GM18858 (cell line): ENCODE data around the gene HBE1.
"Not testable (repeated sequence)": the region's sequence is repeated elsewhere in the genome, so short reads cannot be mapped to it uniquely, and the experiment has no call there.

Experiments used
- ATAC-seq: cut with Tn5 transposase; IDR thresholded peaks from one replicate; pipeline ENCODE4 v1.9.1; 2021; ENCODE audit not compliant: unreplicated experiment

Gene HBE1

GRCh38 chr11:5269715-5270147 is at the start of gene HBE1:
Gene HBE1, minus strand, starts transcription at chr11:5269945. Its CDS starts 55 bp downstream, at chr11:5269890.
- no peak for ATAC-seq

- ATAC-seq = no peak
Observed at GRCh38 chr11:5317292-5317691, 47.5 kb upstream of the HBE1 start.

DNA sequence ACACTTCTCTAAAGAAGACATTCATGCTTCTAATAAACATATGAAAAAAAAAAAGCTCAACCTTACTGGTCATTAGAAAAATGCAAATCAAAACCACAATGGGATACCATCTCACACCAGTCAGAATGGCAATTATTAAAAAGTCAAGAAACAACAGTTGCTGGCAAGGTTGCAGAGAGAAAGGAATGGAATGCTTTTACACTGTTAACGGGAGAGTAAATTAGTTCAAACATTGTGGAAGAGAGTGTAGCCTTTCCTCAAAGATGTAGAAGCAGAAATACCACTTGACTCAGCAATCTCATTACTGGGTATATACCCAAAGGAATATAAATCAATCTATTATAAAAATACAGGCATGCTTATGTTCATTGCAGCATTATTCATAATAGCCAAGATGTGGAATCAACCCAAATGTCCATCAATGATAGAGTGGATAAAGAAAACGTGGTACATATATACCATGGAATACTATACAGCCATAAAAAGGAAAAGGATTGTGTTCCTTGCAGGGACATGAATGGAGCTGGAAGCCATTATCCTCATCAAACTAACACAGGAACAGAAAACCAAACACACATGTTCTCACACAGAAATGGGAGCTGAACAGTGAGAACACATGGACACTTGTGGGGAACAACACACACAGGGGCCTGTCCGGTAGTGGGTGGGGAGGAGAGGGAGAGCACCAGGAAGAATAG is 43.7 kb upstream of the HBE1 start:
- not testable (repeated sequence) for ATAC-seq

- ATAC-seq = no peak
Observed at GRCh38 chr11:5310423-5310822, 40.7 kb upstream of the HBE1 start.

DNA sequence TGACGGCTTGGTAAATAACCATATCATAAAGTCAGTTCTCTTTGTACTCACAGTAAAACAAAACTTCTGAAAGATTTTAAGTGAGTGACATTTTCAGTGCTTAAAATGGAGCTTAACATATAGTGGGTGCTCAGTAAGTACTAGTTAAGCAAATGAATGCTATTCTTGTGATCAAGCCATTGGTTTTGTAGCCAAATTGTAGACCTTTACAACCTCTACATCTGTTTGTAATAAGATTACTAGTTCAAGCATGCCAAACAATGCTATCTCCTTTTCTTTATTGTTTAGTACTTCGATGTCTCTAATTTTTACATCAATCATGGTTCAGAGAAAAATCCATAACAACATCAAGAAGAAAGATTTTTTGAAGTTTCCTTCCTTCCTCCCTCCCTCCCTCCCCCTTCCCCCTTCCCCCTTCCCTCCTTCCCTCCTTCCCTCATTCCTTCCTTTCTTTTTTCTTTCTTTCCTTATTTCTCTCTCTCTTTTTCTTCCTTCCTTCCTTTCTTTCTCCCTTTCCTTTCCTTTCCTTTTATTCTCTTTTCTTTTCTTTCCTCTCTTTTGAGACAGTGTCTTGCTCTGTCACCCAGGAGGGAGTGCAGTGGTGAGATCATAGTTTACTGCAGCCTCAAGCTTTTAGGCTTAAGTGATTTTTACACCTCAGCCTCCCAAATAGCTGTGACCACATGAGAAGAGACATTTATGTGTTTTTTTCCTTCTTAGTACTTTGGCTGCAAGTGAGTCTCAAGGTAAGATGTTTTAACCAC is 37.7 kb upstream of the HBE1 start:
- no peak for ATAC-seq

DNA sequence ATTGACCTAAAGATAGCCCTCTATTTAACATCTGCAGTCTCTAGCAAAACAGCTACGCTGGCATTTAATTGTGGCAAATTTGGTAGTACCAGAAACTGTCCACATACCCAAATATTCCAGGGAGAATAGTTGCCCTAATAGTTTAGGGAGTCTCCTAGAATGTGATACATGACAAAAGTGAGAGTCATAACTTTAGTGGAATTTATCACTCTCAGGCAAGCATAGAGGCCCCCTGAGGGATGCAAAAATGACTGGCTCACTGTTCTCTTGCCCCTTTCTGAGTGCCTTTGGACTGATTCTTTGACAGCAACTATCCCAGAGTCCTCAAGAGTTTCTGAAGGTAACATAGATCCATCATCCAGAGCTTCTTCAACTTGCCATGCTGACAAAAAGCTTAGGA is 34.3 kb upstream of the HBE1 start:
- ATAC-seq = no peak

- no peak for ATAC-seq
Observed at GRCh38 chr11:5303626-5304025, 33.9 kb upstream of the HBE1 start.

- no peak for ATAC-seq
Observed at GRCh38 chr11:5301846-5302245, 32.1 kb upstream of the HBE1 start, which contains the start of gene OR51B4. Gene OR51B4, minus strand, starts transcription at chr11:5301946. Its CDS starts 0 bp downstream, at chr11:5301946.

DNA sequence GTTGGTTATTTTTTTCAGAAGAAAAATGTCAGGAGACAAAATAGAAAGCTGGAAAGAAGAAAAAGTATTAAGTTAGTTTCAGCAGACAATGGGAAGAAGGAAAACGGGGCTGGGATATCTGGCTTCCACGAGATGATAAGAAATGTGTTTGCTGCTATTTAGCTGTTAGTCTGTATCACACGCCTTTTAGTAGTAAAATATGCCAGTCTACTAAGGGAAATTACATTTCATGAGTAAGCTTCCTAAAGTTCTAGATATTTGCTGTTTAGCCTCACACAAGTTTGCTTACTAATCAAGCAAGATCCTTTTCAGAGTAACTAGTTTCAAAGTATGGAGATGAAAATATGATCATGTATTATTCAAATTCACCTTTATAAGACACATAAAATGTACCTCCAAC is 30.5 kb upstream of the HBE1 start:
- ATAC-seq = no peak

GRCh38 chr11:5298451-5298850 is 28.7 kb upstream of the HBE1 start:
- no peak for ATAC-seq

DNA sequence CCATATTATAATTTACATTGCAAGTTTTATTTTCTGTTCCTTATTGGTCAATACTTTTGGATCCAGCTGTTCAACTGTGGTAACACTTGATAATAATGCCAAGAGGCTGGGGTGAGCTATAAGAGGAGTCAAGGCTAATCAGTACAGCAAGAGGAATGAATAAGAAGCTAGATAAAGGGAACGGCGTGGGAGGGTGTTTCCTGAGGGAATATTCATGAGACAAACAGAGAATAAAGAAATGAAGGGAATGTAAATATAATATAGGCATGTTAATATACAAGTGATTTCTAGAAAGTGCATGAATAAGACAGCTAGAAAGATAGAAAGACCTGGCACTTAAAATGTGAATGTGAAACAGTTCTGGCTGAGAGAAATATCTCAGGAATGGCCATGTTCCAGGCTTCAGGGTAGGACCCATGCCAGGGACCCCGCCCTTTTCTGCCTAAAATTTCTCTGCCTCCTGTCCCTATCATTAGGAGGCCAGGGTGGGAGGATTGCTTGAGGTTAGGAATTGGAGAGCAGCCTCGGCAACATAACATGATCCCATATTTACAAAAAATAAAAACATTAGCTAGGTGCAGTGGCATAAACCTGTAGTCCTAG is 28.1 kb upstream of the HBE1 start:
- ATAC-seq = no peak

DNA sequence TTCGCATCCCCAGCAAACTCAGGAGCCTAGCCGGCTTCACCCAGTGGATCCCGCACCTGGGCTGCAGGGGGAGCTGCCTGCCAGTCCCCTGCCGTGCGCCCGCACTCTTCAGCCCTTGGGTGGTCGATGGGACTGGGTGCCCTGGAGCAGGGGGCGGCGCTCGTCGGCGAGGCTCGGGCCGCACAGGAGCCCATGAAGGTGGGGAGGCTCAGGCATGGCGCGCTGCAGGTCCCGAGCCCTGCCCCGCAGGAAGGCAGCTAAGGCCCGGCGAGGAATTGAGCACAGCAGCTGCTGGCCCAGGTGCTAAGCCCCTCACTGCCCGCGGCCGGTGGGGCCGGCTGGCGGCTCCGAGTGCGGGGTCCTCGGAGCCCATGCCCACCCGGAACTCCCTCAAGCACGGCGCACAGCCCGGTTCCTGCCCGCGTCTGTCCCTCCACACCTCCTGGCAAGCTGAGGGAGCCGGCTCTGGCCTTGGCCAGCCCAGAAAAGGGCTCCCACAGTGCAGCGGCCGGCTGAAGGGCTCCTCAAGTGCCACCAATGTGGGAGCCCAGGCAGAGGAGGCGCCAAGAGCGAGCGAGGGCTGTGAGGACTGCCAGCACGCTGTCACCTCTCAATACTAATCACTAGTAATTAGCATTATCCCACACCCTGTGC is 24.7 kb upstream of the HBE1 start:
- ATAC-seq = not testable (repeated sequence)

- no peak for ATAC-seq
Observed at GRCh38 chr11:5293028-5293427, 23.3 kb upstream of the HBE1 start.

DNA sequence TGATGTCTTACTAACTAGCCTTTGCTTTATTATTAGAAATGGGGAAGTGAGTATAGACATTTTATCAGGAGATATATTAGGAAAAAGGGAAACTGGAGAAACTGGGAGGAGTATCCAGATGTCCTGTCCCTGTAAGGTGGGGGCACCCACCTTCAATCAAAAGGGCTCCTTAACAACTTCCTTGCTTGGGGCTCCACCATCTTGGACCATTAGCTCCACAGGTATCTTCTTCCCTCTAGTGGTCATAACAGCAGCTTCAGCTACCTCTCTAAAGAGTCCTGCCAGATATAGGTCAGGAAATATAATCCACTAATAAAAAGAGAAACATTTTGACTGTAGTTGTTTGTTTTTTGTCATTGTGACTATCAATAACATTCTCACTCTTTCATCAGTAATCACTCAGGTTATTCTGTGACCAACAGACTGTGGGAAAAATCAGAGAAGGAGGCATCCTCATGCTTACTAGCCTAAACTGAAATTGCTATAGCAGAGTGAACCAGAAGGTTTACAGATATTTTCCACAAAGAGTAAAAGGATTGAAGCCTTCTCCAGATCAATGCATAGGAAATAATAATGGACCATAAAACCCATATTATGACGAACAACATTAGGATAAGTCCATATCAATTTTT is 21.6 kb upstream of the HBE1 start:
- ATAC-seq = peak; percentile 94

DNA sequence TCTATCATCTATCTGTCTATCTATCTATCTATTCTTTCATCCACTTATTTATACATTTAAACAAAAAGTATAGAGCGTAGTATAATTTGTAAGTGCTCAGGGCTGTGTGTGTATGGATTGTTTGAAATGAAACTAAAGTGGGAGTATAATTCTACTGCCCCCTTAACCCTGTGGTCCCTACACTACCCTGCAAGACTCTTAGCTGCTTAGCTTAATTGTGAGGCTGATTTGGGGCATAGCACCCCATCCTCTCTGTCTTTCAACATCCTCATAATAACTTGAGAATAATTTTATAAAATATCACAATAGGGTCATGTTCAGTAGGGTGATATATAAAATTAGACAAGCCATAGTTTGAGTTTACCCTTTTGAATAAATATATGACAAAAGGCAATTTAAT is 20.4 kb upstream of the HBE1 start:
- ATAC-seq = no peak

GRCh38 chr11:5289696-5290095 is 20.0 kb upstream of the HBE1 start:
- no peak for ATAC-seq

DNA sequence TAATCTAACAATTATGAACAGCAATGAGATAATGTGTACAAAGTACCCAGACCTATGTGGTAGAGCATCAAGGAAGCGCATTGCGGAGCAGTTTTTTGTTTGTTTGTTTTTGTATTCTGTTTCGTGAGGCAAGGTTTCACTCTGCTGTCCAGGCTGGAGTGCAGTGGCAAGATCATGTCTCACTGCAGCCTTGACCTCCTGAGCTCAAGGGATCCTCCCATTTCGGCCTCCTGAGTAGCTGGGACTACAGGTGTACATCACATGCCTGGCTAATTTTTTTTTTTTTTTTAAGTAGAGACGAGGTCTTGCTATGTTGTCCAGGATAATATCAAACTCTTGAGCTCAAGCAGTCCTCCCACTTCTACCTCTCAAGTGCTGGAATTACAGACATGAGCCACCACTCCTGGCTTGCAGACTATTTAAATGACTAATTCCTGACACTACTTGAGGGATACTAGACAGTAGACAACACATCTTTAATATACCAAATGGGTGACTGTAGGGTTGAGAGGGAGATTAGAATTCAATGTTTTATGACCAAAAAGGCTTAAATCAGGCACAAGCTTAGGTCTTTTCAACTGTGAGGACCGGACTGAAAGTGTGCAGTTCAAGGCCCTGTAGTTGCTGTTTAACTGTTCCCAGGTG is 19.3 kb upstream of the HBE1 start:
- no peak for ATAC-seq

- no peak for ATAC-seq
Observed at GRCh38 chr11:5288108-5288905, 18.6 kb upstream of the HBE1 start.

- no peak for ATAC-seq
Observed at GRCh38 chr11:5286901-5287300, 17.2 kb upstream of the HBE1 start.

GRCh38 chr11:5286351-5286750 is 16.6 kb upstream of the HBE1 start:
- ATAC-seq = no peak
